ENCODE data around the gene FASTK.

GRCh38 chr7:151104411-151105235, 24.0 kb upstream of the FASTK start:
- TF ChIP-seq POLR2AphosphoS5 (IDR thresholded peaks at IDR 0.05) = no peak
- TF ChIP-seq POLR2A (IDR thresholded peaks at IDR 0.05) = no peak
